ENCODE measurements around the gene DAP. TPM values are rescaled to one million over a fixed set of nuclear protein-coding genes. Genes with fewer than 3 reads are reported as not detected.

DAP gene
- total RNA-seq, 1 experiment from 2014 or later = 95.9 TPM

DNA sequence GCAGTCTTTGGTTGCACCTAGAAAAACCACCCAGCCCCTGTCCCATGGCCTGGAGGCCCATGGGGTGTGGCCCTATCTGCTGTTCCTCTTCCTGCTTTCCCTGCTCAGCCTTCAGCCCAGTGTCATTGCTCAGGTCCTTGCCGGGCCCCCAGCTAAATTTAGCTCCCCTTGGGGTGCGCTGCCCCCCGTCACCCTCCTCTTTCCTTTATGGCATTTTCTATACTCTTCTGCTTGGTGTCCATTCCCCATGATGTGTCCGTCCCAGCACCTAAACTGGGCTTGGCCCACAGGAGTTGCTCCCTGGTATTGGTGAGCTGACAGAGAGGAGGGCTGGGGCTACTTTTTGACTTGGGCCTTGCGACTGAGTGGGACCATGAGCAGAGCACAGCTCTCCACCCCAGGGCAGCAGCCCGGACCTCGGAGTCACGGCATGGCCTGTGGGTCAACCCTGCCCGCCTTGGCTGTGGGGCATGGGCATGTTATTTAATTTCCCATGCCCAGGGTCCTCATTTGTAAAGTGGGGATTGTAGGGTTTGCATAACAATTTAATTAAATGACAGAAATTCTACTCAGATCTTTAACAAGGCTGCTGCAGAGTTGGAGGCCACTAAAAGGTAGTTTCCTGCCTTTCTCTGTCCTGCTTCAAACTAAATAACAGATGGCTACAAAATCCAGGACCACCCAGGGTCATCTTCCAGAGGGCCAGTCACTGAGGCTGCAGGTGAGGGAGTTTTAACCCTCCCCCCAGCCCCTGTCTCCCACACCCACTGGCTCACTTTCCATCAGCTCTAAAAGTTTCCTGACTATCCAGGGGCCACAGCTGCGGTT is 98.2 kb downstream of the DAP start:
- DNase-seq (ENCODE audit: low spot score) = no peak
- Histone ChIP-seq H3K4me1 (ENCODE audit: insufficient read depth, low read length, poor library complexity, severe bottlenecking) (no peaks in the 10 kb centered on the region), H3K4me3 (ENCODE audit: low read depth, low read length, poor library complexity, severe bottlenecking) (no peak overlapping the region), H3K36me3 (ENCODE audit: insufficient read depth, low read length, poor library complexity, severe bottlenecking) (no peaks in the 10 kb centered on the region), H3K27ac (ENCODE audit: low read depth, low read length, poor library complexity, severe bottlenecking) (no peak overlapping the region), H3K27me3 (replicated peaks; ENCODE audit: insufficient read depth, low read depth, low read length, poor library complexity) (no peaks in the 10 kb centered on the region), H3K9me3 (ENCODE audit: low read depth, low read length, poor library complexity, severe bottlenecking) (no peaks in the 10 kb centered on the region)
- POLR2A ChIA-PET (ENCODE audit: low non-redundant PET) = no interaction called here
- no peak for TF ChIP-seq EZH2 (IDR thresholded peaks at IDR 0.05; ENCODE audit: borderline replicate concordance, low read depth, low read length, poor library complexity, severe bottlenecking)
- TF ChIP-seq, protein P1, sequence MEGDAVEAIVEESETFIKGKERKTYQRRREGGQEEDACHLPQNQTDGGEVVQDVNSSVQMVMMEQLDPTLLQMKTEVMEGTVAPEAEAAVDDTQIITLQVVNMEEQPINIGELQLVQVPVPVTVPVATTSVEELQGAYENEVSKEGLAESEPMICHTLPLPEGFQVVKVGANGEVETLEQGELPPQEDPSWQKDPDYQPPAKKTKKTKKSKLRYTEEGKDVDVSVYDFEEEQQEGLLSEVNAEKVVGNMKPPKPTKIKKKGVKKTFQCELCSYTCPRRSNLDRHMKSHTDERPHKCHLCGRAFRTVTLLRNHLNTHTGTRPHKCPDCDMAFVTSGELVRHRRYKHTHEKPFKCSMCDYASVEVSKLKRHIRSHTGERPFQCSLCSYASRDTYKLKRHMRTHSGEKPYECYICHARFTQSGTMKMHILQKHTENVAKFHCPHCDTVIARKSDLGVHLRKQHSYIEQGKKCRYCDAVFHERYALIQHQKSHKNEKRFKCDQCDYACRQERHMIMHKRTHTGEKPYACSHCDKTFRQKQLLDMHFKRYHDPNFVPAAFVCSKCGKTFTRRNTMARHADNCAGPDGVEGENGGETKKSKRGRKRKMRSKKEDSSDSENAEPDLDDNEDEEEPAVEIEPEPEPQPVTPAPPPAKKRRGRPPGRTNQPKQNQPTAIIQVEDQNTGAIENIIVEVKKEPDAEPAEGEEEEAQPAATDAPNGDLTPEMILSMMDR (conservative IDR thresholded peaks at IDR 0.05; ENCODE audit: low read depth, low read length) = no peak
- BruUV-seq (replicated peaks) = no TSS peak
- CTCF ChIA-PET = no interaction called here
- intact Hi-C loops (cut with micrococcal nuclease; ENCODE audit: unreplicated experiment) = no loop called here

DNA sequence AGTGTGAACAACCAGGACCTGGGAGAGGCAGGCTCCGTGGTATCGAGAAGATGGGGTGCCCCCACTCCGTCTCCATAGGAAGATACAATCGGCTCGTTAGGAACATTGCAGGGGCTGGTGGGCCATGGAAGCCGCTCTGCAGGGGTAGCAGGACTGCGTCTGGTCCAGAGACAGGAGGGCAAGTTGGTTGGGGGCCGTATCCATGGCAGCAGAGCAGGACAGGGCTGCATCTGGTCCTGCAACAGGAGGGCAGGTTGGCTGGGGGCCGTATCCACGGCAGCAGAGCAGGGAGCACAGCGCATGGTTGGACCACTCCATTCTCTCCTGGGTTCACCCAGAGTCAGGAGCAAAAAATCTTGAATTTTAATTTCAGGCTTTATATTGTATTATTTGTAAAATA is 99.0 kb downstream of the DAP start:
- no peak for DNase-seq (ENCODE audit: low spot score)
- POLR2A ChIA-PET (ENCODE audit: low non-redundant PET) = no interaction called here
- H3K27me3 ChIP-seq (replicated peaks; ENCODE audit: insufficient read depth, low read depth, low read length, poor library complexity) = no peaks in the 10 kb centered on the region
- BruUV-seq (replicated peaks) = no TSS peak
- CTCF ChIA-PET = no interaction called here
- H3K27ac ChIP-seq (ENCODE audit: low read depth, low read length, poor library complexity, severe bottlenecking) = no peak overlapping the region
- no peak for TF ChIP-seq EZH2 (IDR thresholded peaks at IDR 0.05; ENCODE audit: borderline replicate concordance, low read depth, low read length, poor library complexity, severe bottlenecking)
- TF ChIP-seq, protein P1 (conservative IDR thresholded peaks at IDR 0.05; ENCODE audit: low read depth, low read length) = no peak
- intact Hi-C loops (cut with micrococcal nuclease; ENCODE audit: unreplicated experiment) = no loop called here
- H3K4me3 ChIP-seq (ENCODE audit: low read depth, low read length, poor library complexity, severe bottlenecking) = no peak overlapping the region
- H3K4me1 ChIP-seq (ENCODE audit: insufficient read depth, low read length, poor library complexity, severe bottlenecking) = no peaks in the 10 kb centered on the region
- no peaks in the 10 kb centered on the region for H3K36me3 ChIP-seq (ENCODE audit: insufficient read depth, low read length, poor library complexity, severe bottlenecking)
- no peaks in the 10 kb centered on the region for H3K9me3 ChIP-seq (ENCODE audit: low read depth, low read length, poor library complexity, severe bottlenecking)

DNA sequence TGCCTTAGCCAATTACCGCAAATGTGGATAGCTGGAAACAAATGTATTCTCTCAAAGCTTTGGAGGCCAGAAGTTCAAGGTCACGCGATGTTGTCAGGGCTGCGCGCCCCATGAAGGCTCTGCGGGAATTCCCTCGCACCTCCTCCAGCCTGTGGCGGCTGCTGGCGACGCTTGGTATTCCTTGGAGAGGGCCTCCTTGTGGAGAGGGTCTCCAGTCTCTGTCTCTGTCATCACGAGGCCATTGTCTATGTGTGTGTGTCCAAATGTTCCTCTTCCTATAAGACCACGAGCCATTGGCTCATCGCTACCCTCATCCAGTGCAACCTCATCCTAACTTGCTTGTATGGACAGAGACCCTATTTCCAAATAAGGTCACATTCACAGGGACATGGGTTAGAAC is 99.6 kb downstream of the DAP start:
- intact Hi-C loops (cut with micrococcal nuclease; ENCODE audit: unreplicated experiment) = no loop called here
- ChIA-PET CTCF (no interaction called here), POLR2A (ENCODE audit: low non-redundant PET) (no interaction called here)
- BruUV-seq (replicated peaks) = no TSS peak
- no peak overlapping the region for H3K27ac ChIP-seq (ENCODE audit: low read depth, low read length, poor library complexity, severe bottlenecking)
- no peaks in the 10 kb centered on the region for H3K9me3 ChIP-seq (ENCODE audit: low read depth, low read length, poor library complexity, severe bottlenecking)
- DNase-seq (ENCODE audit: low spot score) = no peak
- H3K27me3 ChIP-seq (replicated peaks; ENCODE audit: insufficient read depth, low read depth, low read length, poor library complexity) = no peaks in the 10 kb centered on the region
- no peaks in the 10 kb centered on the region for H3K36me3 ChIP-seq (ENCODE audit: insufficient read depth, low read length, poor library complexity, severe bottlenecking)
- H3K4me1 ChIP-seq (ENCODE audit: insufficient read depth, low read length, poor library complexity, severe bottlenecking) = no peaks in the 10 kb centered on the region
- no peak for TF ChIP-seq EZH2 (IDR thresholded peaks at IDR 0.05; ENCODE audit: borderline replicate concordance, low read depth, low read length, poor library complexity, severe bottlenecking)
- TF ChIP-seq, protein P1 (conservative IDR thresholded peaks at IDR 0.05; ENCODE audit: low read depth, low read length) = no peak
- no peak overlapping the region for H3K4me3 ChIP-seq (ENCODE audit: low read depth, low read length, poor library complexity, severe bottlenecking)

Data from A673 (cell line).